ENCODE results near the gene PSMA2. TPM values are rescaled to one million over a fixed set of nuclear protein-coding genes. Genes with fewer than 3 reads are reported as not detected.

PSMA2 gene
- total RNA-seq, 1 donor from 2014 or later, result 46.9 TPM

DNA sequence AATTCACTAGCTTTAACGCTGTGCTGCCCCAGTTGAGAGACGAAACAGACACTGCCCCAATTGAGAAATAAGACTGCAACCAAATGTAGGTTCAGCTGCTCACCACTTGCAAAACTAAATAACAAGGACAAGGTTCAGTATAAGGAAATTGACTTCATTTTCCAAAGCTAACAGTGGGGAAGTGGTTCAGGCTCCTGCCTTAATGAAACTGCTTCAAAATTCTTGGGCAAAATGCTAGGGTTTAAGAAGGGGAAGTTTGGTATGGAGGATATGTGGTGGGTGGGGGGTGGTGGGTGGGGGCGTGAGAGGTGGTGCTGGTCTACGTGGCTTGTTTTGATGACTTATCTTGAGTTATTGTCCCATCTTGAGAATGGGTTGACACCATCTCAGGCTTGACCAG lies 22.0 kb upstream of the PSMA2 start:
- Histone ChIP-seq H3K36me3 (no peaks in the 10 kb centered on the region), H3K27ac (no peak overlapping the region), H3K4me3 (no peak overlapping the region), H3K4me1 (no peaks in the 10 kb centered on the region), H3K9me3 (no peaks in the 10 kb centered on the region), H3K27me3 (no peaks in the 10 kb centered on the region)
- DNase-seq (ENCODE audit: extremely low spot score in 2 of 2), result no peak
- TF ChIP-seq POLR2AphosphoS5 (IDR thresholded peaks at IDR 0.05; ENCODE audit: insufficient read depth in 1 of 2, low read depth in 1 of 2) (no peak), CTCF (IDR thresholded peaks at IDR 0.05) (no peak), POLR2A (IDR thresholded peaks at IDR 0.05) (no peak)
- intact Hi-C loops (cut with DNase I), result no loop called here

GRCh38 chr7:42952328-42952727 lies 20.4 kb upstream of the PSMA2 start:
- no peak for DNase-seq (ENCODE audit: extremely low spot score in 2 of 2)
- Histone ChIP-seq H3K4me1 (no peaks in the 10 kb centered on the region), H3K36me3 (no peaks in the 10 kb centered on the region), H3K27me3 (no peaks in the 10 kb centered on the region), H3K4me3 (no peak overlapping the region), H3K9me3 (no peaks in the 10 kb centered on the region), H3K27ac (no peak overlapping the region)
- intact Hi-C loops (cut with DNase I), result no loop called here
- no peak for TF ChIP-seq POLR2A (IDR thresholded peaks at IDR 0.05)
- no peak for TF ChIP-seq CTCF (IDR thresholded peaks at IDR 0.05)
- TF ChIP-seq POLR2AphosphoS5 (IDR thresholded peaks at IDR 0.05; ENCODE audit: insufficient read depth in 1 of 2, low read depth in 1 of 2), result no peak

- H3K4me3 ChIP-seq, result no peak overlapping the region
- no peak overlapping the region for H3K27ac ChIP-seq
- DNase-seq (ENCODE audit: extremely low spot score in 2 of 2), result no peak
- no peaks in the 10 kb centered on the region for H3K27me3 ChIP-seq
- H3K4me1 ChIP-seq, result no peaks in the 10 kb centered on the region
- intact Hi-C loops (cut with DNase I), result no loop called here
- TF ChIP-seq POLR2AphosphoS5 (IDR thresholded peaks at IDR 0.05; ENCODE audit: insufficient read depth in 1 of 2, low read depth in 1 of 2) (no peak), CTCF (IDR thresholded peaks at IDR 0.05) (no peak), POLR2A (IDR thresholded peaks at IDR 0.05) (no peak)
- no peaks in the 10 kb centered on the region for H3K36me3 ChIP-seq
- no peaks in the 10 kb centered on the region for H3K9me3 ChIP-seq
Observed at GRCh38 chr7:42950417-42950816, 18.4 kb upstream of the PSMA2 start.

GRCh38 chr7:42947521-42947920 lies 15.5 kb upstream of the PSMA2 start:
- H3K9me3 ChIP-seq, result no peaks in the 10 kb centered on the region
- no peak overlapping the region for H3K4me3 ChIP-seq
- DNase-seq (ENCODE audit: extremely low spot score in 2 of 2), result no peak
- H3K27ac ChIP-seq, result no peak overlapping the region
- no peaks in the 10 kb centered on the region for H3K36me3 ChIP-seq
- TF ChIP-seq POLR2AphosphoS5 (IDR thresholded peaks at IDR 0.05; ENCODE audit: insufficient read depth in 1 of 2, low read depth in 1 of 2) (no peak), POLR2A (IDR thresholded peaks at IDR 0.05) (no peak), CTCF (IDR thresholded peaks at IDR 0.05) (no peak)
- H3K4me1 ChIP-seq, result no peaks in the 10 kb centered on the region
- H3K27me3 ChIP-seq, result no peaks in the 10 kb centered on the region
- intact Hi-C loops (cut with DNase I), result no loop called here

DNA sequence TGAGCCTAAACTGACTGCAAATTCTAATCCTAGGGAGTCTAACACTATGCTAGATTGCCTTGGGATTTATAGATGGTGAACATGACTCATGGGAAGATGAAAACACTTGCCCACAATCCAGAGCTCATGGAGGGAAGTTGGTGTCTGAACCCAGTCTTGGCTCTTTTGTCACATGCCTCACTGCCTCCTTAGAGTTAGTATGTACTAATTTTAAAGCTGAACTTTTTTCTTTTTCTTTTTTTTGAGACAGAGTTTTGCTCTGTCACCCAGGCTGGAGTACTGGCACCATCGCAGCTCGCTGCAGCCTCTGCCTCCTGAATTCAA lies 14.6 kb upstream of the PSMA2 start:
- Histone ChIP-seq H3K36me3 (no peaks in the 10 kb centered on the region), H3K9me3 (no peaks in the 10 kb centered on the region), H3K27ac (no peak overlapping the region), H3K4me1 (no peaks in the 10 kb centered on the region), H3K27me3 (no peaks in the 10 kb centered on the region), H3K4me3 (no peak overlapping the region)
- intact Hi-C loops (cut with DNase I), result no loop called here
- no peak for TF ChIP-seq POLR2A (IDR thresholded peaks at IDR 0.05)
- TF ChIP-seq CTCF (IDR thresholded peaks at IDR 0.05), result no peak
- no peak for TF ChIP-seq POLR2AphosphoS5 (IDR thresholded peaks at IDR 0.05; ENCODE audit: insufficient read depth in 1 of 2, low read depth in 1 of 2)
- no peak for DNase-seq (ENCODE audit: extremely low spot score in 2 of 2)
